SK-N-SH treated with all-trans-retinoic acid at 6 μM for 48 hours (cell line): Measurements from ENCODE around the gene CDH22.

Source experiments
- ATAC-seq: fragments of 200-7000 bp; cut with Tn5 transposase; 3 replicates; pipeline ENCODE4 v1.9.1; 2020; ENCODE audit warnings: mild to moderate bottlenecking, moderate library complexity
- CSDC2 ChIP-seq: fragments of 250-450 bp; sonication (Bioruptor Pico); IDR thresholded peaks from 2 replicates; pipeline ENCODE4 v1.5.0; 2020; ENCODE audit warnings: mild to moderate bottlenecking, moderate library complexity
- ESRRG ChIP-seq: fragments of 250-450 bp; sonication (Bioruptor Pico); IDR thresholded peaks from 2 replicates; pipeline ENCODE4 v1.6.1; 2021; ENCODE audit warnings: mild to moderate bottlenecking
- GLIS3 ChIP-seq: fragments of 250-450 bp; sonication (Bioruptor Pico); IDR thresholded peaks from 2 replicates; pipeline ENCODE4 v1.5.0; 2020; ENCODE audit warnings: mild to moderate bottlenecking, moderate library complexity
- ISL1 ChIP-seq: fragments of 250-450 bp; sonication (Bioruptor Pico); IDR thresholded peaks from 2 replicates; pipeline ENCODE4 v2.1.2; 2022; ENCODE audit warnings: mild to moderate bottlenecking, moderate library complexity
- OSR1 ChIP-seq: fragments of 250-450 bp; sonication (Bioruptor Pico); IDR thresholded peaks from 2 replicates; pipeline ENCODE4 v1.8.0; 2022; ENCODE audit warnings: moderate library complexity, mild to moderate bottlenecking, inconsistent platforms
- PPARA ChIP-seq: fragments of 250-450 bp; sonication (Bioruptor Pico); IDR thresholded peaks from 2 replicates; pipeline ENCODE4 v1.5.0; 2020; ENCODE audit warnings: mild to moderate bottlenecking, borderline replicate concordance
- RARB ChIP-seq: fragments of 250-450 bp; sonication (Bioruptor Pico); IDR thresholded peaks from 2 replicates; pipeline ENCODE4 v1.8.0; 2021; ENCODE audit warnings: mild to moderate bottlenecking, moderate library complexity
- TCF4 ChIP-seq: fragments of 250-450 bp; sonication (Bioruptor Pico); IDR thresholded peaks from 2 replicates; pipeline ENCODE4 v1.8.0; 2021; ENCODE audit warnings: mild to moderate bottlenecking, moderate library complexity, borderline replicate concordance
- TOX ChIP-seq: fragments of 250-450 bp; sonication (Bioruptor Pico); IDR thresholded peaks from 2 replicates; pipeline ENCODE4 v1.8.0; 2021; ENCODE audit warnings: mild to moderate bottlenecking, moderate library complexity, borderline replicate concordance
- ZC3H10 ChIP-seq: fragments of 250-450 bp; sonication (Bioruptor Pico); IDR thresholded peaks from 2 replicates; pipeline ENCODE4 v1.5.1; 2021; ENCODE audit warnings: mild to moderate bottlenecking, moderate library complexity
- ZFP30 ChIP-seq: fragments of 450-650 bp; formaldehyde crosslinking; IDR thresholded peaks from 2 replicates; pipeline ENCODE4 v1.5.0; 2022; ENCODE audit warnings: mild to moderate bottlenecking, moderate library complexity
- ZNF565 ChIP-seq: fragments of 450-650 bp; formaldehyde crosslinking; conservative IDR thresholded peaks from 2 replicates; pipeline ENCODE4 v1.5.0; 2020; ENCODE audit warnings: low read depth, mild to moderate bottlenecking, moderate library complexity
- ZNF8 ChIP-seq: fragments of 450-650 bp; formaldehyde crosslinking; IDR thresholded peaks from 2 replicates; pipeline ENCODE4 v1.5.0; 2020; ENCODE audit warnings: mild to moderate bottlenecking, moderate library complexity
- TF ChIP-seq, protein P1 (sequence below): fragments of 250-450 bp; sonication (Bioruptor Pico); IDR thresholded peaks from 2 replicates; pipeline ENCODE4 v1.5.1; 2020; ENCODE audit warnings: low read depth, mild to moderate bottlenecking, moderate library complexity
- TF ChIP-seq, protein P2 (sequence below): fragments of 250-450 bp; sonication (Bioruptor Pico); IDR thresholded peaks from 2 replicates; pipeline ENCODE4 v1.5.0; 2020; ENCODE audit warnings: mild to moderate bottlenecking, moderate library complexity
- TF ChIP-seq, protein P3 (sequence below): fragments of 250-450 bp; sonication (Bioruptor Pico); IDR thresholded peaks from 2 replicates; pipeline ENCODE4 v1.8.0; 2020; ENCODE audit warnings: mild to moderate bottlenecking, moderate library complexity, borderline replicate concordance
- TF ChIP-seq, protein P4 (sequence below): fragments of 250-450 bp; sonication (Bioruptor Pico); IDR thresholded peaks from 2 replicates; pipeline ENCODE4 v1.8.0; 2021; ENCODE audit warnings: low read depth, mild to moderate bottlenecking, moderate library complexity, borderline replicate concordance

CDH22 gene

DNA sequence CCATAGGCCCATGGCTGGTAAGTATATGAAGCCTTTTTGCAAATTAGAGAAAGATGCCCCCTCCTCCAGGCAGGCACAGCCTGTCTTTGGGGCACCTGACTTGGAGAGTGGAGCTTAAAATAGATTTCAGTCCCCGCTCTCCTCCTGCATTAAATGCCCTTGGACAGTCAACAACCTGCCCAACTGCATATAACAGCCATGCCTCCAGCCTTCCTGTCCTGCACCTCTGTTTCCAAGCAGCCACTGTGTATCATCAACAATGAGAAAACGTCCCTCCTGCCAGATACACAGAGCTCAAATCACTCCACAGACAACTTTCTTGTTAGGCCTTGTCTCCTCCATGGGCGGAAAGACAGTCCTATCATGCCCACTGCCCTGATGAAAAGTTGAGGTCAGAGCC lies 3.4 kb downstream of the CDH22 start:
- TF ChIP-seq ZFP30 (CRISPR knock-in tag) = no peak
- TF ChIP-seq ZC3H10 = no peak
- ATAC-seq = no peak

DNA sequence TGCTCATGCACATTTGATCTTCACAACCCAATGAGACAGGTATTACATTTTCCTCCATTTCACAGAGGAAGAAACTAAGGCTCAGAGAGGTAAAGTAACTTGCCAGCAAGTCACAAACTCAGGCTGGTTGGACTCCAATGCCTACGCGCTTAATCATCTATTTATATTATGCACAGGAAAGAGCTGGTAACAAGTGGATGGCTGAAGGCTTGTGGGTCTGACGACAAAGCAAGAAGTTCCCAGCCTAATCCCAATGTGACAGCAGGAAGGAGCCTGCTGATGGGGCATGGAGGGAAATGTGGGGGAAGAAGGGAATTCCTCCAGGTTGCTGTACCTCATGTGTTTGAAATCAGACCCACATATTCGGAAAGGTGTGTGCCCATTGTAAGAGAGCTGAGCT lies 3.9 kb downstream of the CDH22 start:
- TF ChIP-seq TOX = no peak
- TF ChIP-seq, protein P1, sequence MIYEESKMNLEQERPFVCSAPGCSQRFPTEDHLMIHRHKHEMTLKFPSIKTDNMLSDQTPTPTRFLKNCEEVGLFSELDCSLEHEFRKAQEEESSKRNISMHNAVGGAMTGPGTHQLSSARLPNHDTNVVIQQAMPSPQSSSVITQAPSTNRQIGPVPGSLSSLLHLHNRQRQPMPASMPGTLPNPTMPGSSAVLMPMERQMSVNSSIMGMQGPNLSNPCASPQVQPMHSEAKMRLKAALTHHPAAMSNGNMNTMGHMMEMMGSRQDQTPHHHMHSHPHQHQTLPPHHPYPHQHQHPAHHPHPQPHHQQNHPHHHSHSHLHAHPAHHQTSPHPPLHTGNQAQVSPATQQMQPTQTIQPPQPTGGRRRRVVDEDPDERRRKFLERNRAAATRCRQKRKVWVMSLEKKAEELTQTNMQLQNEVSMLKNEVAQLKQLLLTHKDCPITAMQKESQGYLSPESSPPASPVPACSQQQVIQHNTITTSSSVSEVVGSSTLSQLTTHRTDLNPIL (CRISPR knock-in tag) = no peak
- no peak for TF ChIP-seq ZNF565 (CRISPR knock-in tag)
- TF ChIP-seq ZNF8 (CRISPR knock-in tag) = no peak
- TF ChIP-seq PPARA (CRISPR knock-in tag) = no peak
- ATAC-seq = no peak

DNA sequence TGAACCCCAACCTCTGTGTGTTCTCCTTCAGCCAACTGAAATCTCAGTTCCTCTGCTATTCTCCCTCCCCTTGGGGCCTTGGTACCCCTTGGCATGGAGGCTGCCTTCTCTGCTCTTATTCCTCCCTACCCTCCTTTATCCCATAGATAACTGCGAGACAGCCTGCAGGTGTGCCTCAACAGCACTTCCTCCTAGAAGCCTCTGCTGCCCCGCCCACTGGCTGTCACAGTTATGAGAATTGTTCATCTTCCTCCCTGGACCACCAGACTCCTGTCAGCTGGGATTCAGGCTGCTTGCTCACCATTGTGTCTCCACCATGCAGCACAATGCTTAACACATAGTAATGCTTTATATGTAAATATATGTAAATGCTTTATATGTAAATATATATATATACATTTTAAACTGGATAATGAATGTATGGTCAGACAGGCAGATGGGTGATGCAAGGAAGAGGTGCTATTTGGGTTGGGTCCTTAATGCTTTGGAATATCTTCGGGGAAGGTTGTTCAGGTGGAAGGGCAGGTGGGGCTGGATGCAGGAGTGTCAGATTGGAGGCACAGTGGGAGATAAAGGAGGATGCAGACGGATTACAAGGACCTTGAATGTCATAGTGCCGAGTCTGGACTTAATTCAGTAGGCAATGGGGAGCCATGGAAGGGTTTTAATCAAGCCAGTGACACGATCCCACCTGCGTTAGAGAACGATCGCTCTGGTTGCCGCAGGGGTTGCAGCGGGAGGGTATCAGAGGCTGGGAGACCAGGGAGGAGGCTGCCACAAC lies 4.9 kb downstream of the CDH22 start:
- no peak for ATAC-seq
- TF ChIP-seq ZC3H10 = no peak
- TF ChIP-seq ISL1 (CRISPR knock-in tag) = no peak
- no peak for TF ChIP-seq TCF4 (CRISPR knock-in tag)
- TF ChIP-seq, protein P2, sequence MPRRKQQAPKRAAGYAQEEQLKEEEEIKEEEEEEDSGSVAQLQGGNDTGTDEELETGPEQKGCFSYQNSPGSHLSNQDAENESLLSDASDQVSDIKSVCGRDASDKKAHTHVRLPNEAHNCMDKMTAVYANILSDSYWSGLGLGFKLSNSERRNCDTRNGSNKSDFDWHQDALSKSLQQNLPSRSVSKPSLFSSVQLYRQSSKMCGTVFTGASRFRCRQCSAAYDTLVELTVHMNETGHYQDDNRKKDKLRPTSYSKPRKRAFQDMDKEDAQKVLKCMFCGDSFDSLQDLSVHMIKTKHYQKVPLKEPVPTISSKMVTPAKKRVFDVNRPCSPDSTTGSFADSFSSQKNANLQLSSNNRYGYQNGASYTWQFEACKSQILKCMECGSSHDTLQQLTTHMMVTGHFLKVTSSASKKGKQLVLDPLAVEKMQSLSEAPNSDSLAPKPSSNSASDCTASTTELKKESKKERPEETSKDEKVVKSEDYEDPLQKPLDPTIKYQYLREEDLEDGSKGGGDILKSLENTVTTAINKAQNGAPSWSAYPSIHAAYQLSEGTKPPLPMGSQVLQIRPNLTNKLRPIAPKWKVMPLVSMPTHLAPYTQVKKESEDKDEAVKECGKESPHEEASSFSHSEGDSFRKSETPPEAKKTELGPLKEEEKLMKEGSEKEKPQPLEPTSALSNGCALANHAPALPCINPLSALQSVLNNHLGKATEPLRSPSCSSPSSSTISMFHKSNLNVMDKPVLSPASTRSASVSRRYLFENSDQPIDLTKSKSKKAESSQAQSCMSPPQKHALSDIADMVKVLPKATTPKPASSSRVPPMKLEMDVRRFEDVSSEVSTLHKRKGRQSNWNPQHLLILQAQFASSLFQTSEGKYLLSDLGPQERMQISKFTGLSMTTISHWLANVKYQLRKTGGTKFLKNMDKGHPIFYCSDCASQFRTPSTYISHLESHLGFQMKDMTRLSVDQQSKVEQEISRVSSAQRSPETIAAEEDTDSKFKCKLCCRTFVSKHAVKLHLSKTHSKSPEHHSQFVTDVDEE = no peak
- TF ChIP-seq TOX = no peak
- no peak for TF ChIP-seq ZFP30 (CRISPR knock-in tag)
- no peak for TF ChIP-seq ZNF8 (CRISPR knock-in tag)
- TF ChIP-seq RARB (CRISPR knock-in tag) = no peak
- no peak for TF ChIP-seq ESRRG
- TF ChIP-seq GLIS3 (CRISPR knock-in tag) = no peak
- TF ChIP-seq OSR1 (CRISPR knock-in tag) = no peak
- TF ChIP-seq PPARA (CRISPR knock-in tag) = no peak
- no peak for TF ChIP-seq CSDC2 (CRISPR knock-in tag)
- TF ChIP-seq, protein P3, sequence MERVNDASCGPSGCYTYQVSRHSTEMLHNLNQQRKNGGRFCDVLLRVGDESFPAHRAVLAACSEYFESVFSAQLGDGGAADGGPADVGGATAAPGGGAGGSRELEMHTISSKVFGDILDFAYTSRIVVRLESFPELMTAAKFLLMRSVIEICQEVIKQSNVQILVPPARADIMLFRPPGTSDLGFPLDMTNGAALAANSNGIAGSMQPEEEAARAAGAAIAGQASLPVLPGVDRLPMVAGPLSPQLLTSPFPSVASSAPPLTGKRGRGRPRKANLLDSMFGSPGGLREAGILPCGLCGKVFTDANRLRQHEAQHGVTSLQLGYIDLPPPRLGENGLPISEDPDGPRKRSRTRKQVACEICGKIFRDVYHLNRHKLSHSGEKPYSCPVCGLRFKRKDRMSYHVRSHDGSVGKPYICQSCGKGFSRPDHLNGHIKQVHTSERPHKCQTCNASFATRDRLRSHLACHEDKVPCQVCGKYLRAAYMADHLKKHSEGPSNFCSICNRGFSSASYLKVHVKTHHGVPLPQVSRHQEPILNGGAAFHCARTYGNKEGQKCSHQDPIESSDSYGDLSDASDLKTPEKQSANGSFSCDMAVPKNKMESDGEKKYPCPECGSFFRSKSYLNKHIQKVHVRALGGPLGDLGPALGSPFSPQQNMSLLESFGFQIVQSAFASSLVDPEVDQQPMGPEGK = no peak

DNA sequence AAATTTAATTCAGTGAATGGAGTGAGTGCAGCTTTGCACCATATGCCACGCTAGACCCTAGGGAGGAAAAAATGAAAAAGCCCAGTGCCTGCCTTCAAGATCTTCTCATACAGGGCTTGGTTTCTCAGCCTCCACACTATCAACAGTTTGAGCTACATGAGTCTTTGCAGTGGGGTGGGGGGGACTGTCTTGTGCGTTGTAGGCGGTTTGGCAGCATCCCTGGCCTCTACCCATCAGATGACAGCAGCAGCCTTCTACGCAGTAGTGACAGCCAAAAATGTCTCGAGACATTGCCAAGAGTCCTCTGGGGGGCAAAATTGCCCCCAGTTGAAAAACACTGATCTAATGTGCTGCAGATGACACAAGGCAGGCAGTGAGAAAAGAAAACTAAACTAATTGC lies 6.2 kb downstream of the CDH22 start:
- TF ChIP-seq TCF4 (CRISPR knock-in tag) (no peak), ESRRG (no peak), ZFP30 (CRISPR knock-in tag) (no peak), PPARA (CRISPR knock-in tag) (no peak), CSDC2 (CRISPR knock-in tag) (no peak), ISL1 (CRISPR knock-in tag) (no peak)
- TF ChIP-seq, protein P4, sequence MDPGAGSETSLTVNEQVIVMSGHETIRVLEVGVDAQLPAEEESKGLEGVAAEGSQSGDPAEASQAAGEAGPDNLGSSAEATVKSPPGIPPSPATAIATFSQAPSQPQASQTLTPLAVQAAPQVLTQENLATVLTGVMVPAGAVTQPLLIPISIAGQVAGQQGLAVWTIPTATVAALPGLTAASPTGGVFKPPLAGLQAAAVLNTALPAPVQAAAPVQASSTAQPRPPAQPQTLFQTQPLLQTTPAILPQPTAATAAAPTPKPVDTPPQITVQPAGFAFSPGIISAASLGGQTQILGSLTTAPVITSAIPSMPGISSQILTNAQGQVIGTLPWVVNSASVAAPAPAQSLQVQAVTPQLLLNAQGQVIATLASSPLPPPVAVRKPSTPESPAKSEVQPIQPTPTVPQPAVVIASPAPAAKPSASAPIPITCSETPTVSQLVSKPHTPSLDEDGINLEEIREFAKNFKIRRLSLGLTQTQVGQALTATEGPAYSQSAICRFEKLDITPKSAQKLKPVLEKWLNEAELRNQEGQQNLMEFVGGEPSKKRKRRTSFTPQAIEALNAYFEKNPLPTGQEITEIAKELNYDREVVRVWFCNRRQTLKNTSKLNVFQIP (CRISPR knock-in tag) = no peak
- TF ChIP-seq, protein P1 (CRISPR knock-in tag) = no peak
- ATAC-seq = no peak
